HG03175 (cell line): Measurements from ENCODE around the gene CANT1.
"Not testable (repeated sequence)": the region's sequence is repeated elsewhere in the genome, so short reads cannot be mapped to it uniquely, and the experiment has no call there.

Source experiments
- ATAC-seq: cut with Tn5 transposase; IDR thresholded peaks from one replicate; pipeline ENCODE4 v1.9.1; 2021; ENCODE audit warnings: mild to moderate bottlenecking, moderate library complexity; ENCODE audit not compliant: unreplicated experiment

Gene CANT1

DNA sequence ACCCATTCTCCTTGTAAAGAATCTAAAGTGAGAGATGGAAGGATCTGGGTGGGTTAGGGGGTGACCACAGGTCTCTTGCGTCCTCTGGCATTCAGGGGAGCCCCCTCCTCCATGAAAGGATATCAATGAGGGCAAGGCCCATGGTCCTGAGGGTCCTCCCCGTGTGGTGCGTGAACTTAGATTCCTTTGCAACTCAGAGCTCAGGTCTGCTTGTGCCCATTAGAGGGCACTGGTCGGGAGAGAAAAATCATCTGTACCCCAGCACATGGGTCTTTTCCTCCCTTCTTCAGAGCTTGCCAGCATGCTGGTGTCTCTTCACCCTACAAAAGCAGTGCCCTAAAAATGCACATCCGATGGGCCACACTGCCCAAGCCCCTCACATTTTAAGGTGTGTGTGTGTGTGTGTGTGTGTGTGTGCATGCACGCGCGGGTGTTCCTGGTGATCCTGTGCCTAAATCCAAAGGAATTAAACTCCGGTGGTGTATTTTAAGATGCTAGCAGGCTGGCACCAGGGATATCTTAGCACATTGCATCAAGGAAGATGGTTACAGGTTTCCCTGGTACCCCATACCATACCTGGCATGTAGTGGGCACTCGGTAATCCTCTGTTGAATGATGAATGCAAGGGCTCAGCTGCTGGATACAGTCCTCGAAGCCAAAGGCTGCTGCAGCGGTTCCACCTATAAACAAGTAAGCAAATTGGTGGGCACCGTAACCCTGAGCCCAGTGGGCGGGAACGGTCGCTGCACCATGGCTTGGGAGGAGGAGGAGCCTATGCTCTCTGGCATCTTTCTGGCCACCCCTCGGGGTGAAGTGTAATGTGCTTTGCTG is 19.1 kb upstream of the CANT1 start:
- ATAC-seq = no peak

DNA sequence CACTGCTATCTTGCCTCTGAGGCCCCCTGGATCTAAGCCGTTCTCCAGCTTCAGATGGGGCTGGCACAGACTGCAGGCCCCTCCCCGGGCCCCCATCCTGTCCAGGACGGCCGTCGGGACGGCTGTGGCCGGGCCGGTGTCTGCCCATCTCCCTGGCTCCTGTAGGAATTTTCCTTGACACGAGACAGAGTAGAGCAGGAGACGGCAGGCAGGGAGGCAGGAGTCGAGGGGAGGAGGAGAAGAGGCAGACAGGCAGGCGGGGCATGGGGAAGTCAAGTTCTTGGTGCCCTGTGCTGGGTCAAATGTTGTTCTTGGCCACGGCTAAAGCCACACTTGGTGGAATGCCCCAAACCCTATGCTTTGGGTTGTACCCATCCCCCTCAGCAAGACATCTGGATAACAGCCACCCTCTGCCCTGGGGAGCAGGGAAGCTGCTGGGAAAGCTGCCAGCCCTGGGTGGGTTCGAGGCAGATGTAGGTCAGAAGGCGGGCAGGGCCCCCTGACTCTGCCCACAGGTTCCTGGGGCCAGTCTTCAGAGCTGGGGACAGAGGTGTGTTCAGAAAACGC is 18.4 kb upstream of the CANT1 start:
- ATAC-seq = no peak

DNA sequence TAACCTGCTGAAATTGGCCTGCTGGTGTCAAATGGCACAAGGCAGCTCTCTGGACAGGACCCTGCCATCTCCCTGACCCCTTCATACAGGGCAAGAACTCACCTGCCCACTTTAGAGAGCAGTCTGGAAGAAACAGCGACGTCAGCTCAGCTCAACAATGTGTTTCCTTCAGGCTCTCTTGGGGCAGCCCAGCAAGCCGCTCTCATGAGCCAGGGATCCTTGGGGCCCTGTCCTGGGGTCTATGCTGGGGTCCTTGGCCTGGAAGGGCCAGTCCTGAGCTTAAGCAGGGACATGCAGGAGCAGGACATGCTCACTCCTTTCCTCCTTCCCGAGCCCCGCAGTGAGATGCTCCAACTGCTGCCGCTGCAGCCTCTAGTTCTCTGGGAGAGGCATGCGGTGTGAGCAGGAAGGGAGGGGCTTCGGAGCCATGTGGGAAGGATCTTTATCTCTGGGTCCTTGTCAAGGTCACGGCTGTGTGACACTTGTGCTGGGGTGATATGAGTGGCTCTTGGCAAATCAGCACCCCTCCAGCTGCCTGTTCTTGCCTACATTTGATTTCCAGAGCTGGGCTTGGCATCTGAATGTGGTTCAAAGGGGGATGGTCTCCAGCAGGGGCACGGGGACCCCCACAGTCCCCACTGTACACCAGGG is 17.8 kb upstream of the CANT1 start:
- ATAC-seq = no peak

DNA sequence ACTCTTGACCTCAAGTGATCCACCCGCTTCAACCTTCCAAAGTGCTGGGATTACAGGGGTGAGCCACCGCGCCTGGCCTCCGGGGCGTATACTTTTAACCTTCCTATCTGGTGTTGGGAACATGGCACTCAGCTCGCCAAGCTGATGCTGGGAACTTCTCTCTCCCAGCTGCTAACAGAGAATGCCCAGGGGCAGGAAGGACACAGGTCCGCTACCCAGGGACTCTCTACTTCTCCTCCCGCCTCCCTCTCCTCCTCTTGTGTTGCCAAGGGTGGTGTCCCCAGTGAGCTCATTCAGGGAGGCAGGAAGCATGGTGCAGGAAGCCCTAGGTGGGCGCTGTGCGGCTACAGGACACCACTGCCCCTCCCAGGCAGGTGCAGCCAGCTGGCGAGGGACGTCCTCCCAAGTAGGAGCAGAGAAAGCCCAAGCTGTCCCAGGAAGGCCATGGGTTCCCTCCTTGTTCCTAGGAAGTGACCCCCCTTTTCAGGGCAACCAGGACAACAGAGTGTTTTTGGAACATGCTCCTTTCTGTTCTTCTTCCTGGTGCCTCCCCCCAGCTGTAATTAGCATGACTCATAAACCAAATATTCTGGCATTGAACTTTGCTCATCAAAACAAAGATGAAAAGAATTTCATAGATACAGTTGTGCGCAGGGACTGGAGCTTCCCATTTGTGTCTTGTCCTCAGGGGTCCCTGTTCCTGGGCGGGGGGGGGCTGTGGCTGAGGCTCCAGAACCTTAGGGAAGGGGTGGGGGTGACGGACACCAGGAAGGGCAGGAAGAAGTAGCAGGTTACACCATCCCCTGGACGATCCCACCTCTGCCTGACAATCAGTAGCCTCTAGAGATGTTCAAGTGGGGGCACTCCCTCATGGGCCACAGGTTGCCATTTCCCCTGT is 17.1 kb upstream of the CANT1 start:
- ATAC-seq = no peak

DNA sequence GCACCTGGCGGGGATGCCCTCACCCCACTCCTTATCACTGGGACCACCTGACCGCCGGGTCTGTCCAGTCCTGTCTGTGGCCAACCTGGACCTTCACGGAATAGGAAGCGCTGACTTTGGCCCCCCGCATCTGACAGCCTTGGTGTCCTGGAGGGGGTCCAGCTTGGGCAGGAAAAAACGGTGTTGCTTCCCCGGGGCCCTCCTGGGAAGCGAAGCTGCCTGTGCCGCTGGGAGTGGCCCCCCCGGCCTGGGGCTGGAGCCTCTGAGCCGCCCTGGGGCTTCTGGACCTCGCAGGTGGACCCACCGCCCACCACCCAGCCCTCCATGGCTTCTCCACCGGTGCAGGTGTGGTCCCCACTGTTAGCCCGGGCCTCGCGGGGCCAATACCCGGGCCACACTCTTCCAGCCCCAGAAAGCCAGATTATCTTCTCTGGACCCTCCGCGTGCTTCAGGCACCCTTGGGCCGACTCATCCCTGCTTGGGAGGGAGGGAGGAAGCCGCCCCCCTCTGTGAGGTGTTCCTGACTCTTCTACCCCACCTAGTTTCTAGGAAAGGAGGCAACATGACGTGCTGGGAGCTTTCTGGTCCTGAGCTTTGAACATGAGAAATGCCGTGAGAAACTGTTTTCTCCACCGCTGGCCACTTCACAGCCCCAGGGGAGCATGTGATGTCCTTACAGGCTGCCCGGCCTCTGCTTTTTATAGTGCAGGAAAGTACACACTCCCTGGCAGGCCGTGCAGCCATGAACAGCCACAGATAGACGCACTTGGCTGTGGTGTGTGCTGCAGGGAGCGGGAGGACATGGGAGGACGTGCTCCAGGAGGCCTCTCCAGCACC is 15.6 kb upstream of the CANT1 start:
- ATAC-seq = no peak

DNA sequence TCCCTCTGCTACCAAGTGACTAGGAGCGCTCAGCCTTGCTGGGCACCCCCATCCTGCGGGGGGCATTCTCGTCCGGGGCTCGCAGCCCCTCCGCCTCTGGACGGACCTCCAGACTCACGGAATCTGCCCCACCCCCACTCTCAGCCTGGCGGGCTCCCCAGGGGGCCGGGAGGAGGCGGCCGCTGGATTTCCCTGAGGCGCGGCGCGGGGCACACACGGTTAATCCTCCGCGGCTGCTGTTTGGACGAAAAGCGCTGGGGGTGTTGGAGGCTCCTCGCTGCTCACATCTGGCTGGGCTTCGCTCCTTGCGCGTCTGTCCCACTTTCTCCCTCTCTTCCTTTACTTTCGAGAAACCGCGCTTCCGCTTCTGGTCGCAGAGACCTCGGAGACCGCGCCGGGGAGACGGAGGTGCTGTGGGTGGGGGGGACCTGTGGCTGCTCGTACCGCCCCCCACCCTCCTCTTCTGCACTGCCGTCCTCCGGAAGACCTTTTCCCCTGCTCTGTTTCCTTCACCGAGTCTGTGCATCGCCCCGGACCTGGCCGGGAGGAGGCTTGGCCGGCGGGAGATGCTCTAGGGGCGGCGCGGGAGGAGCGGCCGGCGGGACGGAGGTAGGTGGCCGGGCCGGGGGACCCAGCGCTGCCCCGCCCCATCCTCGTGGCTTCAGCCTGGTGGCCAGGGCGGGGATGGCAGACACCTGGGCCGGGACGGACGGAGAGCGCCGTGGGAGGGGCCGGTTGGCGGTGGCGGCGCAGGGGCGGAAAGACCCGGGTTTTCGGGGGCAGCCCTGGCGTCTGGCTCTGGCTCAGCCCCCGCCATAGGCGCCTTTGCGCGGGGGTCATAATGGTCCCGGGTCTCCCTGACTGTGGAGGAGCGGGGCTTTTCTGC is 14.6 kb upstream of the CANT1 start, which contains the start of gene C1QTNF1:
Gene C1QTNF1 (plus strand): TSS at position 284 of the 886 bp plus-strand sequence. CDS start 19,800 bp downstream, outside the sequence.
- ATAC-seq = no peak

DNA sequence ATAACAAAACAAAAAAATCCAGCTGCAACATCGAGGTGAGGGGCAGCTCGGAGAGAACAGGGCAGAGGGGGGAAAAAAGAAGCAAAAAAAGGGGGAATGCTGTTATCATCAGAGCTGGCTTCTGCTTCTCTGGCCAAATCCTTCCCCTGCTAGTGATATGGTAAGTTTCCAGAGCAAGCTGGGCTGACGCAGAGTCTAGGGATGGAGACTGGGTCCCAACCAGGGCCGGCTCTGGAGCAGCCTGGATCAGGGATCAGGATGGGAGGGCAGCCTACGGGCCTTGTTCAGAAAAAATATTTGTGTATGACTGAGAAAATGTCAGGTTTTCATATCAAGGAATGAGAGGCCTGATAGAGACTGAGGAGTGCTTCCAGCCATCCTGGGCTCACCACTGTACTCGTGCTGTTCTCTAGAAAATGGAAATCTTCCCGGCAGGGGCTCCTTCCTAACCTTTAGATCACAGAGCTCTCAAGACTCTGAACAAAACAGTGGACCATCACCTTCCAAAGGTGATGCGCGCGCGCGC is 13.7 kb upstream of the CANT1 start:
- no peak for ATAC-seq

DNA sequence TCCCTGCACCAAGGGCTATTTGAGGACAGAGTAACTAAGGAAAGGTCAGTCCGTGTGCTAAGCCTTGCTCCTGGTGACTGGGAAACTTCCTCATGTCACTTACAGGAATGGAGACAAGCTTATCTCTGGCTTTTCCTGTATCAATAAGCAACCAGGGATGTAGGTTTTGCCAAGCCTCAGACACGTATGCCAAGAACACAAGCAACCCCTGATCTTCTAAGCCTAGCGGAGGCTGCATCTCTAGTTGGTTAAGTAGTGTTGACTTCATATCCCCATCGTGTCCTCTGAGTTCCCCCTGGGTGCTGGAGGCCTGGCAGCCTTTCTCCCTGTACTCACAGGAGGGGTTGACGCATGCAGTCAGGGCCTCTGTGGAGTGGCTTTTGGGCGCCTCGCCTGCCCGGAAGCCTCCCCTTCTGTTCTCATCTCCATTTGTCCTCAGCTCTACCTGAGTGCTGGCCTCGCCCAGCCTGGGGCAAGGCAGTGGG is 13.0 kb upstream of the CANT1 start:
- no peak for ATAC-seq

DNA sequence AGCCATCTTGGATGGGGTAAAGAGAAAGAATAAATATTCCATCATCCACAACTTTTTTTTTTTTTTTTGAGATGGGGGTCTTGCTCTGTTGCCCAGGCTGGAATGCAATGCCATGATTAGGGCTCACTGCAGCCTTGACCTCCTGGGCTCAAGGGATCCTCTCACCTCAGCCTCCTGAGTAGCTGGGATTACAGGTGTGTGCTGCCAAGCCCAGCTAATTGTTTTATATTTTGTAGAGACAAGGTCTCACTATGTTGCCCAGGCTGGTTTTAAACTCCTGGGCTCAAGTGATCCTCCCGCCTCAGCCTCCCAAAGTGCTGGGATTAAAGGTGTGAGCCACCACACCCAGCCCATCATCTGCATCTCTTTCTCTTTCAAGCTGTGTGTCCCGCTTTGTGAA is 12.4 kb upstream of the CANT1 start:
- ATAC-seq = not testable (repeated sequence)

DNA sequence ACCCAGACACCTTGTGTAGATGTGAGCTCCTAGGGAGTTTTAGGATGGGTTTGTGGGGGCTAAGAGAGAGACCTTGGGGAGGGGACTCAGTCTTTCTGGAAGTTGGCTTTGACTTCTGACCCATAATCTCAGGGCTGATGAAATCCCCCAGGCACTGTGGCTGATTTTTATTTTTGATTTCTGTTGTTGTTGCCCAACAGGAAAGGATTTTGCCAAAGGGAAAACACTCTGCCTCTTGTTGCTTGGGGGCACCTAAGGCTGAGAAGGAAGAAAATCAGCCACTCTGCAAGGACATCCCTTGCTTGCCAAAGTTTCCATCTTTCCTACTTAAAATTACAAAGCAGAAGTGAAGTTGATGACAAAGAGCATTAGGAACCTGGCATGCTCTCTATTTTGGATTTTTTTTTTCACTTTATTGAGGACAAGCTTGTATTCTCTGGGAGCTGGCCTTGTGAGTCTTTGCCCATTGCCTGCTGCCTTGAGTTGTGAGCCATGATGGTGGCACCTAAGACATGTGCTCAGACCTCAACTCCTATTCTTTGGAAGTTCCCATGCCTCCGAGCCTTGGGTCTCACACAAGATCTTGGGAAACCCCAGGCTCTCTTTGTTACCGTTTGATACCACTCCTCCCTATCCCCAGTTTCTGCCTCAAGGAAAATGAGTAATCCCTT is 11.2 kb upstream of the CANT1 start:
- ATAC-seq = no peak

DNA sequence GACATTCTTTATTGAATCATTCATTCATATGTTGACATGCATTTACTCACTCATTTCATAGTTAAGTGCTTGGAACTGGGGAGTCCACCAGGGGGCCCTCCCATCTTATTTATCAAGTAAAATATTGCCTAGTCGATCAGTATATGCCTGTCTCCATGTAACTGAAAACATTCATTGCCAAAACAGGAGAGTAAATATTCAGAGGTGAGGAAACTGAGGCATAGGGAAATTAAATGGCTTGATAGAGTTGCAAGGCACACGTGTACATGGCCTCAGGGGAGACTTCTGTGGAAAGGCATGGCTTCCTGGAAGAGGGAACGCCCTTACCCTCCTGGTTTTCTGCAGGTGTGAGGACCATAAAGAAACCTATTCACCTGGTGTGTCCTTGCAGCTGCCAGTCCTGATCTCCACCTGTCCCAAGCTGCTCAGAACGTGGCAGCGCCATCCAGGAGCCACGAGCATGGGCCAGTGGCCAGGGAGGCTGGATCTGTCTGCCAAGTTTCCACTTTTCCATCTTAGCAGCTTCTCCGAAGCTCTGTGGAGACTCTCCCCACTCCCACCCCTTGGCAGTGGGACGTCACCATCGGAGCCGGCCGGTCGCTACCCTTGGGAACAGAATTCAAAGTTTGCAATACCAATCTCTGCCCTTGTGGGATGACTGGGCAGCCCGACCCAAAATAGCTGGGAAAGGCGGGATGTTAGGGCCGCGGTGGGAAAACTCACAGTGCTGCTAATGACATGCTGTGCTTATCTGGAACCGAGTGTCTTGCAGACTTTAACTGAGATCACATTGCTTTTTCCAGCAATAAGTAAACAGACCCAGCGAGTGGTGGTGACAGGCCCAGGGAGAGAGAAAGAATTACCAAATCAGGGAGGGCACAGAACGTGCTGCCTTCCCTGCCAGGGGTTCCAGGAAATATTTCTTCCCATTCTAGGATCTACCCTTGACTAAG is 10.3 kb upstream of the CANT1 start:
- ATAC-seq = no peak

DNA sequence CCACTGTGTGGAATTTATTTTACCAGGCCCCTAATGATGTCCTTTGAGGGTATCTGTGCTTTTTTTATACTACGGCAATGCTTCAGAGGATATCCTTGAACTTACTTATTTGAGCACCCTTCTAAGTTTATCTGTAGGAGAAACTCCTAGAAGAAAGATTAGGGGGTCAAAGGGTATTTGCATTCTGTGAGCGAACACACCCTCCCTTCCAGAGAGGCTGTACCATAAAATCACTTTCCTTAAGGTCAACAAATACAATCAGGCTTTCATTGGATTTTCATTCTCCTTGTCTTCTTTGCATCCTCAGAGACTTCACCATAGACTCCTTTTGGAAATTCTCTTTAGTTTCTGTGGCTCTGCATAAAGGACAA is 9.7 kb upstream of the CANT1 start:
- ATAC-seq = no peak

DNA sequence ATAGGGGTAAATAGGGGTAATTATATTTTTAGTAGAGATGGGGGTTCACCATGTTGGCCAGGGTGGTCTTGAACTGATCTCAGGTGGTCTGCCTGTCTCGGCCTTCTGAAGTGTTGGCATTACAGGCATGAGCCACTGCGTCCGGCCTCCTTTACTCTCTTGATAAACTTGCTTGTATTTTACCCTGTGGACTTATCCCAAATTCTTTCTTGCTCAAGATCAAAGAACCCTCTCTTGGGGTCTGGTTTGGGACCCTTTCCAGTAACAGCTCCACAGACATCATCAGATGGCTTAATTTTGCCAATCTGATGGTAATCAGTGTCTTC is 8.8 kb upstream of the CANT1 start:
- ATAC-seq = no peak

DNA sequence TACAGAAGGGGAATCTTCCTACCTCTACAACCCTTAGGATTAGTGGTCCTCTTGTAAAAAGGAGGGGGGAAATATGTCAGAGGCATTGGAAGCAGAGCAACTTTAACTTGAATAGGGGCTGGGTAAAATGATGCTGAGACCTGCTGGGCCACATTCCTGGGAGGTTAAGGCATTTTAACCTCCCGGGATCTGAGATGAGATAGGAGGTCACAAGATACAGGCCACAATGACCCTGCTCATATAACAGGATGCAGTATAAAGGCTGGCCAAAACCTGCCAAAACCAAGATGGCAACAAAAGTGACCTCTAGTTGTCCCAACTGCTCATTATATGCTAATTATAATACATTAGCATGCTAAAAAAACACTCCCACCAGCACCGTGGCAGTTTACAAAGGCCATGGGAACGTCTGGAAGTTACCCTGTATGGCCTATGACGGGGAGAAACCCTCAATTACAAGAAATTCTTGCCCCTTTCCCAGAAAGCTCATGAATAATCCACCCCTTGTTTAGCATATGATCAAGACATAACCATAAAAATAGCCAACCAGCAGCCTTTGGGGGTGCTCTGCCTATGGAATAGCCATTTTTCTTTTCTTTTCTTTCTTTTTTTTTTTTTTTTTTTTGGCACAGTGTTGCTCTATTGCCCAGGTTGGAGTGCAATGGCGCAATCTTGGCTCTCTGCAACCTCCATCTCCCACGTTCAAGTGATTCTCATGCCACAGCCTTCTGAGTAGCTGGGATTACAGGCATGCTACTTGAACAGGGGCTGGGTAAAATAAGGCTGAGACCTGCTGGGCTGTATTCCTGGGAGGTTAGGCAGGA is 8.2 kb upstream of the CANT1 start:
- no peak for ATAC-seq

DNA sequence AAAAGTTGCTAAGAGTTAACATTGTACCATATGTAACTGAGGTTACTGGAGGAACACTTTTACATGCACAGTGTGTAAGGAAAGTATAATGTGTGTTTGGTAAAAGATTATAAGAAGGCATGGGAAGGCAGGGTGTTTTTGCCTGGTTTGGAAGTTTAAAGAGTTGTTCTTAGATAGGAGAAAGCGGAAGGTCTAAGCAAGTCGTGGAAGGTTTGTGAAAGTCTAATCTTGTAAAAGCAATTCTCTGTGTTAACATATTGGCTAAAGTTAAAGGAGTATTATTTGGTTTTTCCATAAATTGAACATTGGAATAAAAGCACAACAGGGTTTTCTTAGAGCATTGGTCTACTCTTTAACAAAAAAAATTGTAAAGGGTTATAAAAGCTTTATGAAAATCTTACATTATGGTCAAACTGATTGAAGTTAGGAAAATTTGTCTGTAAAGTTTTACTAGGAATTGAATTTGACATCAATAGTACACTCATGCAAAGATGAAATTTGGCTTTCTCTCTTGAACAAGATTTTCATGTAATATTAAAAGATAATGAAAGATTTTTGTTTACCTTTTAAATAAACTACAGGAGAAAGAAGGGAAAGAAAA is 4.7 kb upstream of the CANT1 start:
- ATAC-seq = no peak

DNA sequence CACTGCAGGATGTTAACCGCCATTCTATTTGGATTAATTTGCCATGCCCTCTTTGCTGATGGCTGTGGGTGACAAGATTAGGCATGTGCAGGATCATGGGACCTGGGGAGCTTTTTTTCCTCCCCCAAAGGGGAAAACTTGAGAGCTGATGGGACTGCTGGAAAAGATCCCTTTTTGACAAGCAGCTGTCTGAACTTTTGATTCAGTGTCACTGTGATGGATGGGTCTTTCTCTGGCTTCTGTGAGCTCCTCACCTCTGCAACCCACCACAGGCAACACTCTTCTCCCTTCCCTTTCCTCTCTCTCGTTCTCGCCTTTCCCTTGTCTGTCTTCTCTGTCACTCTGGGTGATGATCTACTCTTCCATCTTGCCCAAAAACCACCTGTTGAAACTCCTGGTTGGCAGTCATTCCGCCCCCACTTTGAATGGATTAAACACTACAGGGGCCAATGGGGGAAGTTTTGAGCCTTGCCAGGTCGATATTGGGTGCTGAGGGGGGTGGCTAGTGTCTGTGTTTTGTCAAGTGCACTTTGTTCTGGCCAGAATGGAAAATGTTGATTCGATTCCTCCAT is 3.1 kb upstream of the CANT1 start:
- no peak for ATAC-seq
